Natural killer cell (primary cell): Measurements from ENCODE around the gene SLC1A2. TPM values are rescaled to one million over a fixed set of nuclear protein-coding genes. Genes with fewer than 3 reads are reported as not detected.

ENCODE experiments used
- ATAC-seq, 3 donors: fragments of 150-1000 bp in 2 of 3; fragments of 200-7000 bp in 1 of 3; cut with Tn5 transposase; 1 replicate in 1 of 3; 2 replicates in 2 of 3; pipeline ENCODE4 v1.10.0; 2021; ENCODE audit warnings: mild to moderate bottlenecking in 2 of 3, moderate library complexity in 2 of 3
- DNase-seq, 2 donors: peaks; one replicate each; pipeline versions ENCODE4 v3.0.0 to v3.0.0-alpha.2; 2013 to 2021; ENCODE audit warnings: mixed read lengths in 1 of 2
- H3K27ac ChIP-seq: one replicate; pipeline ENCODE4 v1.5.1; 2013; ENCODE audit warnings: mild to moderate bottlenecking, low read length
- H3K27me3 ChIP-seq: one replicate; pipeline ENCODE4 v1.6.1; 2013; ENCODE audit warnings: low read length; ENCODE audit not compliant: control insufficient read depth, insufficient read depth
- H3K36me3 ChIP-seq: one replicate; pipeline ENCODE4 v1.6.1; 2013; ENCODE audit warnings: low read length; ENCODE audit not compliant: control insufficient read depth, insufficient read depth
- H3K4me1 ChIP-seq: one replicate; pipeline ENCODE4 v1.6.1; 2013; ENCODE audit warnings: low read length; ENCODE audit not compliant: control insufficient read depth, insufficient read depth
- H3K4me3 ChIP-seq: one replicate; pipeline ENCODE4 v1.5.1; 2013; ENCODE audit warnings: low read length
- H3K9me3 ChIP-seq: one replicate; pipeline ENCODE4 v1.6.1; 2013; ENCODE audit warnings: low read length; ENCODE audit not compliant: control insufficient read depth, insufficient read depth
- H3K27ac Mint-ChIP-seq, 2 donors: one replicate each; pipeline ENCODE4 v1.8.0; 2022; ENCODE audit warnings: mild to moderate bottlenecking in 2 of 2, mixed read lengths in 2 of 2, moderate library complexity in 1 of 2
- H3K27me3 Mint-ChIP-seq, 2 donors: one replicate each; pipeline ENCODE4 v1.8.0; 2022; ENCODE audit warnings: low read depth in 2 of 2, mixed read lengths in 2 of 2
- H3K36me3 Mint-ChIP-seq: one replicate; pipeline ENCODE4 v1.8.0; 2022; ENCODE audit warnings: mixed read lengths
- H3K4me1 Mint-ChIP-seq, 2 donors: one replicate each; pipeline ENCODE4 v1.8.0; 2022; ENCODE audit warnings: mixed read lengths in 2 of 2
- H3K4me3 Mint-ChIP-seq: one replicate; pipeline ENCODE4 v1.8.0; 2022; ENCODE audit warnings: mild to moderate bottlenecking, moderate library complexity, mixed read lengths
- H3K9me3 Mint-ChIP-seq, 2 donors: one replicate each; pipeline ENCODE4 v1.8.0; 2022; ENCODE audit warnings: mixed read lengths in 2 of 2
- CTCF ChIP-seq: fragments of 200-600 bp; IDR thresholded peaks from one replicate; pipeline ENCODE4 v1.8.0; 2022; ENCODE audit warnings: antibody characterized with exemption
- WGBS: methylation state at CpG from one replicate; pipeline ENCODE4 v1.1.7; 2013; ENCODE audit warnings: missing lambda C conversion rate; ENCODE audit not compliant: insufficient coverage; 5-methylcytosine and 5-hydroxymethylcytosine counted together
- intact Hi-C: fragments of 100-400 bp; cut with micrococcal nuclease; formaldehyde crosslinking; loops from one replicate; pipeline ENCODE4 v1.14.2; 2022
- total RNA-seq, 4 donors: library from RNA; stranded (reverse); fragments of 120-200 nt in 1 of 4; gene quantifications; one replicate each; pipeline versions ENCODE4 v1.2.3 to v1.2.4, GENCODE V29; 2013 to 2022

The SLC1A2 gene
- total RNA-seq, 3 donors from 2014 or later (not counting 1 experiment from before 2014, with no cell fraction given), result 0.02 TPM; not detected in 2

DNA sequence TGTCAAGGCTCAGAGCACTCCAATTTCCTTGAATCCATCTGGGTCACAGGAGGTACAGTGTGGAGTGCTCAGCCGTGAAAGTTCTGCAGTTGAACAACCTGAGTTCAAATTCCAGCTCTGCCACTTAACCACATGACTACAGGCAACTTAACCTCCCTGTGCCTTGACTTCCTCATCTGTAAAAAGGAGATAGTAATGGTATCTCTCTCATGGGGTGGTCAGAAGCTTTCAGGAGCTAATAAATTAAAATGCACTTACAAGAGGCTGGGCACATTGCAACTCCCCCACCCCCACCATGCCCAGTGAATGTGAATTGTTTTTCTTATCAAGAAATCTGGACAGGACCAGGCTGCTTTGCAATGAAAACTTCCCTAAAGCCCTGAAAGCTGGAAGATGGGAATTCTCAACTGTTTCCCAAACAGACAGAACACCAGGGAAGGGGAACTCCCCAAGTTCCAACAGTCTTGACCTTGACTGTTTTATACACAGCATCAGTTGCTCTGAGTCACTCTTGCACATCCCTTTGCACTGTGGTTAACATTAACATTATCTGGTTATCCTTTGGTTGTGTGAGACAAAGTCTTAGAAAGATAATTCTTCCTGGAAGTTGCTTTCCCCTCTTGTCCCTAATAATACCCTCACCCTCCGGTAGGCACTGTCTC is 137.0 kb downstream of the SLC1A2 start:
- Histone ChIP-seq H3K27me3 (no peaks in the 10 kb centered on the region), H3K4me3 (no peak overlapping the region), H3K4me1 (peaks cover 5% of the 10 kb centered on the region), H3K27ac (no peak overlapping the region), H3K9me3 (no peaks in the 10 kb centered on the region), H3K36me3 (no peaks in the 10 kb centered on the region)
- Mint-ChIP-seq H3K9me3 (peaks cover 0 to 3% of the 10 kb centered on the region in 2 donors), H3K4me1 (peaks cover 6% of the 10 kb centered on the region in 2 donors), H3K4me3 (no peak overlapping the region), H3K27ac (no peak overlapping the region), H3K36me3 (no peaks in the 10 kb centered on the region), H3K27me3 (peaks cover 3 to 4% of the 10 kb centered on the region in 2 donors)
- intact Hi-C loops, result no loop called here
- peak in 2 of 3 donors; percentile 61 to 79 for ATAC-seq
- DNase-seq, result no peak
- WGBS, result 68% methylated on average over 2 of the region's 2 CpGs
- TF ChIP-seq CTCF, result no peak

DNA sequence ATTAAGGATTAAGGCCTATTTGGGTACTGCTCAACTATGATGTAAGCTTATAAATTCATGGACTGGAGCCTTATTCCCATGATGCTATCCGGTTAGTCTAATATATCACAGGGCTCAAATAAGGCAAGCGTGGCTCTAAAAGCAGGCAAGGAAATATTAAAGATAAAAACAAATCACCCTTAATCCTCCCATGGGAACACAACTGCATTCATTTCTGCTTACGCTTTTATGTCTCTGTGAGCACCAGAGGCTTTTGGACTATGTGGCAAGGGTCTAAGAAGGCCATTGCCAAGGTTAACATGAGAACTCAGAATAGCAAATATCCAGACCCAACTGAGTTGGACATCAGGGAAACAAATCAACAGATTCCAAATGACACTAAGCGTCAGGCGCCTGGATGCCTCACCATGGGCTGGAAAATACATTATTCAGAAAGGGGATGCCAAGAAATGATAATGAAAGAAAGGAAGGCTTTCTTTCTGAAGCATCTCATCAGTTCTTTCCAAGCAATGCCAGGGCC is 138.1 kb downstream of the SLC1A2 start:
- TF ChIP-seq CTCF, result no peak
- H3K4me3 Mint-ChIP-seq, result no peak overlapping the region

GRCh38 chr11:35280727-35281126 is 138.6 kb downstream of the SLC1A2 start:
- Mint-ChIP-seq H3K9me3 (no peaks in the 10 kb centered on the region), H3K36me3 (no peaks in the 10 kb centered on the region), H3K4me1 (peaks cover 6% of the 10 kb centered on the region in 2 donors), H3K27ac (no peak overlapping the region), H3K27me3 (peaks cover 11 to 12% of the 10 kb centered on the region in 2 donors), H3K4me3 (no peak overlapping the region)
- intact Hi-C loops, result no loop called here
- Histone ChIP-seq H3K4me1 (peaks cover 5% of the 10 kb centered on the region), H3K36me3 (no peaks in the 10 kb centered on the region), H3K9me3 (no peaks in the 10 kb centered on the region), H3K27me3 (no peaks in the 10 kb centered on the region), H3K27ac (no peak overlapping the region), H3K4me3 (no peak overlapping the region)
- TF ChIP-seq CTCF, result no peak
- ATAC-seq, result no peak
- 97% methylated on average over 6 of the region's 7 CpGs for WGBS
- no peak for DNase-seq

More for the DNA sequence above, 138.1 kb downstream of the SLC1A2 start:
- Mint-ChIP-seq H3K36me3 (no peaks in the 10 kb centered on the region), H3K27me3 (peaks cover 6 to 7% of the 10 kb centered on the region in 2 donors), H3K4me1 (peaks cover 6% of the 10 kb centered on the region in 2 donors), H3K9me3 (no peaks in the 10 kb centered on the region), H3K27ac (no peak overlapping the region)
- Histone ChIP-seq H3K27me3 (no peaks in the 10 kb centered on the region), H3K4me1 (peaks cover 5% of the 10 kb centered on the region), H3K36me3 (no peaks in the 10 kb centered on the region), H3K9me3 (no peaks in the 10 kb centered on the region), H3K4me3 (no peak overlapping the region), H3K27ac (no peak overlapping the region)
- DNase-seq, result no peak
- intact Hi-C loops, result no loop called here
- whole genome bisulfite sequencing, result 95% methylated on average over 5 of the region's 5 CpGs
- ATAC-seq, result no peak
